ENCODE data around the gene CHGA. TPM values are rescaled to one million over a fixed set of nuclear protein-coding genes. Genes with fewer than 3 reads are reported as not detected.

Gene CHGA
- polyA plus RNA-seq, 3 donors from 2014 or later: 0.63 TPM; not detected in 2

DNA sequence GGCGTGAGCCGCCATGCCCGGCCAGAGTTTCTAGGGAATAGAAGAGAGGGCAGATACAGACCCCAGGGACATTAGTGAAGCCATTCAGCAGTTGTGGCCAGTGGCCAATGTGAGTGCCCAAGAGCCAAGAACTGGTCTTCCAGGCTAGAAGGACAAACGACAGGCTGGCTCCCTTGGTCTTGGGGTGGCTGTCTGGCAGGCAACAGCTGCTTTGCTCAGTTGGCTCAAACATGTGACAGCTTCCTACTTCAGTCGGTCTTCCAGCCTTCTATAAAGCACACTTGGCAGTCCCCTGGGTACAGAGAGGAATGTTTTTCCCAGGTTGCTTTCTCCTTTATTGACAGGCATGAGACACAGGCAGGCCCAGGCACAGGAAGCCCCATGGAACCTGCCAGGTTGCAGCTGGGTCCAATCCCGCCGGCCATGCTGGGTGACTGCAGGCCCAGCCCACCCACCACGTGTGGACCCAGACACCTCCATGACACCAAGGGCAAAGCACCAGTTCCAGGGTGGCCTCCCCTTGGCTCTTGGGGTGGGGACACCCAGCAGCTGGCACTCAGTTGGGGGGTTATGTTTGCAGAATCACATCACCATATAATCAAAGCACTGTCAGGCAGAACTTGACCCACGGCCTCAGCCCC is 15.4 kb downstream of the CHGA start:
- Mint-ChIP-seq H3K27me3 (ENCODE audit: low read depth in 3 of 3) (peaks cover 0 to 8% (median 1%) of the 10 kb centered on the region in 3 donors), H3K4me3 (no peak overlapping the region), H3K9me3 (no peaks in the 10 kb centered on the region), H3K36me3 (peaks cover 3 to 13% (median 6%) of the 10 kb centered on the region in 3 donors), H3K27ac (no peak overlapping the region), H3K4me1 (no peaks in the 10 kb centered on the region)
- no peak for DNase-seq

DNA sequence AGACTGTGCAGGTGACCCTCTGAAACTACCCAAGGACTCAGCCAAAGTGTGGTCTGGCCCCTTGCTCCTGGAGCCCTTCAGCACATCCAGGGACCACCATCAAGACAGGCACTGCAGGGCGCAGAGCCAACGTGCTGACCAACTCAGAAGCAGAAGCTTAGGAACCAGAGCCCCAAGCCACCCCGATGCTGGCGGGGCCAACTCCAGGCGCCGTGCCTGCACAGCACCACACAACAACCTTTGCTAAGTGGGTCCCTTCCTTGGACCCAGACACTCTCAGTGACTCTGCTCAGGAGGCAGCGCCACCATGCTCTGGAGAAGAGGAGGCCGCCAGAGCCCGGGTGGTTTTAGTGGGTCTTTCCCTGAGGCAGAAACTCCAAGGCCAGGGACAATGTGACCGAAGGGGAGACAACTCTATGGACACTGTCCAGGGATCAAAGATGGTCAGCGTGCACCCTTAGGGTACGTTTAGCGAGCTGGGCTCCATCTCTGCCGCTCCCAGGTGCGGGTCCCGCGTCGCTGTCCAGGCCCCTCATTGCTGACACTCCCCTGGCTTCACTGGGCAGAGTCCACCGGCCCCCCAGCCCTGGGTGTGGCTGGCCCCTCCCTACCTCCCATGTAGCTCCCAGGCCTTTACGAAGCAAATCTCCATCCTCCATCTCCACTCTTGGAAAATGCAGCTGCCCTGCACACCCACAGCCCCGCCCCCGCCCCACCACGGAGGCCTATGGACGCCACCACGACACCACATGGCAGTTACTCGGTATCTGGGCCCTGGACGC is 16.1 kb downstream of the CHGA start:
- Mint-ChIP-seq H3K4me3 (no peak overlapping the region), H3K27me3 (ENCODE audit: low read depth in 3 of 3) (peaks cover 0 to 6% (median 1%) of the 10 kb centered on the region in 3 donors), H3K36me3 (peaks cover 4 to 13% (median 6%) of the 10 kb centered on the region in 3 donors), H3K27ac (no peak overlapping the region), H3K4me1 (no peaks in the 10 kb centered on the region), H3K9me3 (no peaks in the 10 kb centered on the region)
- DNase-seq: no peak

DNA sequence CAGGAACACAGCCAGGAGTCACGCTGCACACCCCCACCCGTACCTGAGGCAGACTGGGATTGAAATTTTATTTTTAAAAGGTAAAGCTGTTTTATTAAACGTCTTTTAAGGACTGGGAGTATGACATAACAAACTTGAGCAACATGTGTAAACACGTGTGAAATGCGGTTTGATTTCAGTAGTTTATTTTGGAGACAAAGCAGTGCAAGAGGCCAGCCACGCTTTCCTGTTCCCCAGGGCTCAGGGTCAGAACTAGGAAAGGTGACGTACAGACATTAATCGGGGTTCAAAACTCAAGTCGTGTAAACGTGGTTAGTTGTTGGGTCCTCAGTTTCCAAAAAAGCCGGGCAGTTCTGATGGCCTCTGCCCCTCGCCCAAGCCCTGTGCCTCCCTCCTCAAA is 16.7 kb downstream of the CHGA start:
- no peaks in the 10 kb centered on the region for H3K9me3 Mint-ChIP-seq
- peaks cover 0 to 6% (median 1%) of the 10 kb centered on the region in 3 donors for H3K27me3 Mint-ChIP-seq (ENCODE audit: low read depth in 3 of 3)
- no peak overlapping the region for H3K27ac Mint-ChIP-seq
- peaks cover 6 to 17% (median 10%) of the 10 kb centered on the region in 3 donors for H3K36me3 Mint-ChIP-seq
- H3K4me1 Mint-ChIP-seq: no peaks in the 10 kb centered on the region
- no peak overlapping the region for H3K4me3 Mint-ChIP-seq
- no peak for DNase-seq

DNA sequence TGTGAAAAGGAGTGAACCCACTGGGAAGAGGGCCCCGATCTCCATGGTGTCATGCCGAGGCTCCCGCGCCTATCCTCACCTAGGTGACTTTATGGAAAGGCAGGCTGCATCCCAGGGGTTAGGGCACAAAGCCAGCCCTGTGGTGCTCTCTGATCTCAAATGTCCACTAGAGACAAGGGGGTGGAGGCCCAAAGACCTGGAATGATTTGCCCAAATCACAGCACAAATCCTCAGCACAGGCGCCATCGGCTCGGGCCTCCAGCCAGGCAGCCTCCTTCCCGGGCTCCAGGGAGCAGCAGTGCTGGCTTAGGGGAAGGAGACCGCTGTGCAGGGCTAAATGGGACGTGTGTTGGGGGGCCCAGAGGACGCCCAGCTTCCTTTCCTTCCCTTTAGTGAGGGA is 17.6 kb downstream of the CHGA start:
- peak overlapping the region in 1 of 6 donors; percentile 40 for H3K27ac Mint-ChIP-seq
- peaks cover 6 to 13% (median 10%) of the 10 kb centered on the region in 3 donors for H3K36me3 Mint-ChIP-seq
- no peaks in the 10 kb centered on the region for H3K9me3 Mint-ChIP-seq
- peaks cover 0 to 6% (median 1%) of the 10 kb centered on the region in 3 donors for H3K27me3 Mint-ChIP-seq (ENCODE audit: low read depth in 3 of 3)
- no peak for DNase-seq
- H3K4me1 Mint-ChIP-seq: no peaks in the 10 kb centered on the region
- H3K4me3 Mint-ChIP-seq: no peak overlapping the region

DNA sequence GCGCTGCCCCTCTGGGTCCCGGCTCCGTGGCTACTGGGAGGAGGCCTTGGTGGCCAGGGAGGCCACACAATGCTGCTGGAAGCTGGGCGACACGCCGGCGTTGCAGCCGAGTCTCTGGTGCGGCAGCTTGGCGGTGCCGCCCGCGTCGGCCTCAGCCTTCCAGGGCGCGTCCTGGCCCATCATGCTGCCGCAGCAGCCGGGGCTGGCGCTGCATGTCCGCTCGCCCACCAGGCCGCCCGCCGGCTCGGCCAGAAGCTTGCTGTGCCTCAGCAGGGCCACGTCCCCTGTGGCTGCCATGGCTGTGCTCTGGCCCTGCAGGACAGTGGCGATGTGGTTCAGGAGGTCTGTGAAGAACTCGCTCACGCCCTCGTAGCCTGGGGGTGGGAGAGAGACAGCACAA is 18.6 kb downstream of the CHGA start:
- Mint-ChIP-seq H3K36me3 (peaks cover 6 to 13% (median 12%) of the 10 kb centered on the region in 3 donors), H3K27ac (no peak overlapping the region), H3K9me3 (no peaks in the 10 kb centered on the region), H3K27me3 (ENCODE audit: low read depth in 3 of 3) (peaks cover 0 to 7% (median 1%) of the 10 kb centered on the region in 3 donors), H3K4me1 (no peaks in the 10 kb centered on the region), H3K4me3 (no peak overlapping the region)
- no peak for DNase-seq

DNA sequence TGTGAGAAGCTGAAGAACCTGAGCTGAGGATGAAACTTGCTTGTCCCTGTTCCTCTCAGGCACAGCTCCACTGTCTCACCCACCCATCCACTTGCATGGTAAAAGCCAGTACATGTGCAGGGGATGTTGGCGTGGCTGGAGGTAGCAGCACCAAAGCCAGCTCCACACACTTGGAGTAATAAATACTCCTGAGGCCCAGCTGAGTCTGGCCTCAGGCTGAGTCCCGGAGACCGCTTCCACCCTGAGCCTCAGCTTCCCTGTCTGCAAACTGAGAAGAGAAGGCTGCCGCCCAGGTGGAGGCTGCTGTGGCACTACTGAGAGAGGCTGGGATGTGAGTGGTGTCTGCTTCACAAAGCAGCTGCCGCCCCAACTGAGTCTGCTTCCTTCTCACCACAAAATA is 19.2 kb downstream of the CHGA start:
- H3K4me3 Mint-ChIP-seq: no peak overlapping the region

DNA sequence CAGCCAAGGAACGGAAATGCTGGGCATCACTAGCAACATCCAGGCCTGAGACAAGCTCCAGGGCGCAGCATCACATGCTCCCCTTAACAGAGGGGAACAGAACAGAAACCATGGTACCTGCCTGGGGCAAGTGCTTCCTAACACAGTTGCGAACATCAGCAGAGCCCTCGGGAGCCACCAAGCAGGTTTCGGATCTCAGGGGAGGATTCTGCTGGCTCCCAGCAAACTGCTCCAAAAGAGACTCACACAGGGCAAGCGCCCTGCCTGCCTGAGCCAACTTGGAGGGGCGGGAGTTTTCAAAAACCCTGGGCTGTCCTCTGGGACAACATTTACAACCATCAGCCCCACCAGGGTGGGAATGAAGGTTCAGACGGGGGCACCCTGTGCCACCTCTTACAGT is 19.6 kb downstream of the CHGA start:
- peaks cover 0 to 14% (median 10%) of the 10 kb centered on the region in 3 donors for H3K36me3 Mint-ChIP-seq
- H3K4me3 Mint-ChIP-seq: no peak overlapping the region

More for the DNA sequence above, 19.2 kb downstream of the CHGA start:
- Mint-ChIP-seq H3K27ac (no peak overlapping the region), H3K36me3 (peaks cover 1 to 14% (median 10%) of the 10 kb centered on the region in 3 donors), H3K4me1 (no peaks in the 10 kb centered on the region), H3K27me3 (ENCODE audit: low read depth in 3 of 3) (peaks cover 0 to 9% (median 1%) of the 10 kb centered on the region in 3 donors), H3K9me3 (no peaks in the 10 kb centered on the region)
- DNase-seq: no peak

DNA sequence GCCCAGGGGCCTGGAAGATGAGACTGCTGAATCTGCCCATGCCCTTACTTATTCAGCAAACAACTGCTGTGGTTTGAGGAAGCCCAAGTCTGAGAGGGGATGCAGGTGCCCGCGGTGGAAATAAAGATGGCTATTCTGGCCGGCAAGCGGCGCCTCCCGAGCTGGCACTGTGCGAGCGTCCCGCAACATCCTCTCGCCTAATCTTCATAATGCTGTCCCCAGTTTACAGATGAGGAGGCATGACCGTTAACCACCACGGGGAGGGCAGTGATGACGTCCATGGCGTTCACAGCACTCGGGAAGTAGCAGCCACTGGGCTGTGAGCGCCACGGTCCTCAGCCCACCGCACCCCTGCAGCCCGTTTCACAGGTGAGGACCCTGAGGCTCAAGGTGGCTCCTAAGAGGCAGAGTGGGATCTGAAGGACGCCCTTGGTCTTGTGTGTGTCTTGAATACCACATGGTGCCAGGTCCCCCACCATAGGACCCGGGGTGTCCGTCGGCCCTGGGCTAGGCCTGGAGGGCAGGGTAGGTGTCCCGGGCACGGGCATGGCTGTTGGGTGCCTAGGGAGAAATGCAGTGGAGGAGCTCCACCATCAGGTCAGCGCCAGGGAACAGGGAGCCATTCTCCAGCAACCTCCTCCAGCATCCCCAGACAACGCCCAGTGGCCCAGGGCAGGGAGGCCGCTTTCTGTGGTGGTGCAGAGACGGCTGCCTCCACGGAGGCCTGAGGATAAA is 20.2 kb downstream of the CHGA start:
- Mint-ChIP-seq H3K27me3 (ENCODE audit: low read depth in 3 of 3) (peaks cover 0 to 9% (median 1%) of the 10 kb centered on the region in 3 donors), H3K36me3 (peaks cover 3 to 19% (median 15%) of the 10 kb centered on the region in 3 donors), H3K4me3 (no peak overlapping the region), H3K4me1 (no peaks in the 10 kb centered on the region), H3K27ac (no peak overlapping the region), H3K9me3 (no peaks in the 10 kb centered on the region)
- no peak for DNase-seq

More for the DNA sequence above, 19.6 kb downstream of the CHGA start:
- DNase-seq: no peak
- H3K27ac Mint-ChIP-seq: no peak overlapping the region
- H3K27me3 Mint-ChIP-seq (ENCODE audit: low read depth in 3 of 3): peaks cover 0 to 9% (median 1%) of the 10 kb centered on the region in 3 donors
- H3K9me3 Mint-ChIP-seq: no peaks in the 10 kb centered on the region
- H3K4me1 Mint-ChIP-seq: no peaks in the 10 kb centered on the region

DNA sequence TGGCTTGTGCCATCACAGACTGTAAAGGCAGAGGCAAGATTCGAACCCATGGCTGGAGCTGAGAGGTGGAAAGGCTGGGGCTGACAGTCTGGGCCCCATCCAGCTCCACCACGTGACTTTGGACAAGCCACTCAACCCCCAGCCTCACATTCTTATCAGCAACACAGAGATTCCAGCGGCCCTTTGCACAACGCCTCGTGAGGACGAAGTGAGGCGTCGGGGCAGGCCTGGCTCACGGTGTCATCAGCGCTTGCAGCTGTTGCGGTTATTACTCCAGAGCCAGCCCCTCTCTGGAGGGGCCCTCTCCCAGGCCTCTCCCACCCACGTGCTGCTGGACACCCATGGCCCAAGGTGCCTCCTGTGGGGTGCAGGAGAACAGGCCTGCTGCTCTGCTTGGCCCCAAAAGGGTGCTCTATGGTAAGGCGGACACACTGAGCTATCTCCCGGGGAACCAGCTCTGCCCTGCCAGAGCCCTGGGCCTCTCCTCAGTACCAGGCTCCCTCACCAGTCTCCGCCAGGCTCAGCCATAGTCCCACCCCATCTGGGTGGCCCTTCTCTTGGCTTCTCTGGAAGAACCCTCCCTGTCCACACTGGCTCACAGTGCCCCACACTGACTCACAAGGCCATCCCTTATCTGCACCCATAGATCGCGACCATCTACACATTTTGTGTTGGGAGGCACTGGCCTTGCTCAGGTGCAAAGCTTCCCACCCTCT is 21.1 kb downstream of the CHGA start:
- Mint-ChIP-seq H3K36me3 (peaks cover 3 to 19% (median 15%) of the 10 kb centered on the region in 3 donors), H3K9me3 (no peaks in the 10 kb centered on the region), H3K27ac (no peak overlapping the region), H3K4me3 (no peak overlapping the region), H3K27me3 (ENCODE audit: low read depth in 3 of 3) (peaks cover 0 to 9% (median 0%) of the 10 kb centered on the region in 3 donors), H3K4me1 (no peaks in the 10 kb centered on the region)
- DNase-seq: no peak

DNA sequence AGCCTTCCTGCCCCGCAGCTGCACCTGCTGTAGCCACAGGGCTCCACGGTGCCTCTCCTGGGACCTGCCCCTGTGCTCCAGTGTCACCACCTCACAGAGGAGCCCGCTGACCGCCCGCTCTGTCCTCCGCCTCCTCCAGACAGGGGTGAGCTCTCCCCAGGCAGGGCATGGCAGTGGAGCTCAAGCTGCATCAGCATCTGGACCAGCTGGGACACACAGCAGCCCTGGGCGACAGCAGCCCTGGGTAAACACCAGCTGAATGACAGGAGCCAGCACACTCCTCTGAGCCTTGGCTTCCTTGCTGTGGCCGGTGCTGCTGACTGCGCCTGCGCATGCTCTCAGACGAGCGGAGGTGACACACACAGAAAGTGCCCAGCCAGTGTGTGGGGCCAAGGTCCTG is 22.0 kb downstream of the CHGA start:
- Mint-ChIP-seq H3K36me3 (peaks cover 3 to 15% (median 15%) of the 10 kb centered on the region in 3 donors), H3K4me3 (no peak overlapping the region), H3K4me1 (no peaks in the 10 kb centered on the region), H3K27me3 (ENCODE audit: low read depth in 3 of 3) (peaks cover 0 to 10% (median 0%) of the 10 kb centered on the region in 3 donors), H3K9me3 (no peaks in the 10 kb centered on the region), H3K27ac (no peak overlapping the region)
- DNase-seq: no peak

DNA sequence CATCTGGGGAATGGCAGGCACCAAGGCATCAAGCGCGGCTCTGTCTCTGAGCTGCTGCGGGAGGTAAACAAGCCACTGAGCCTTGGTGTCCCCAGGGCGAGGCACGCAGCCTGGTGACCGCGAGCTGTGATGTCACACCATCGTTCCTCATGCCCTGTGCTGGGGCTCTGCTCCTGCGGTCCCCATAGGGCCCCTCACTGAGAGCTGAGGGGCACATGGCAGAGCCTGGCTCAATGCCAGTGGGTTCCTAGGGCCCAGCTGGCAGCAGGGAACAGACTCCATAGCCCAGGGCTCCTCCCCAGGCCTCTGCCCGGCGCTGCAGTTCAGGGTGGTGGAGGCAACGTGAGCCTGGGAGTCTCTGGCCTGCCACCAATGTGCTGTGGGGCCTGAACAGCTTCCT is 22.6 kb downstream of the CHGA start:
- H3K9me3 Mint-ChIP-seq: no peaks in the 10 kb centered on the region
- peaks cover 3 to 17% (median 15%) of the 10 kb centered on the region in 3 donors for H3K36me3 Mint-ChIP-seq
- peaks cover 0 to 10% (median 0%) of the 10 kb centered on the region in 3 donors for H3K27me3 Mint-ChIP-seq (ENCODE audit: low read depth in 3 of 3)
- H3K4me1 Mint-ChIP-seq: no peaks in the 10 kb centered on the region
- DNase-seq: no peak
- no peak overlapping the region for H3K4me3 Mint-ChIP-seq
- no peak overlapping the region for H3K27ac Mint-ChIP-seq

DNA sequence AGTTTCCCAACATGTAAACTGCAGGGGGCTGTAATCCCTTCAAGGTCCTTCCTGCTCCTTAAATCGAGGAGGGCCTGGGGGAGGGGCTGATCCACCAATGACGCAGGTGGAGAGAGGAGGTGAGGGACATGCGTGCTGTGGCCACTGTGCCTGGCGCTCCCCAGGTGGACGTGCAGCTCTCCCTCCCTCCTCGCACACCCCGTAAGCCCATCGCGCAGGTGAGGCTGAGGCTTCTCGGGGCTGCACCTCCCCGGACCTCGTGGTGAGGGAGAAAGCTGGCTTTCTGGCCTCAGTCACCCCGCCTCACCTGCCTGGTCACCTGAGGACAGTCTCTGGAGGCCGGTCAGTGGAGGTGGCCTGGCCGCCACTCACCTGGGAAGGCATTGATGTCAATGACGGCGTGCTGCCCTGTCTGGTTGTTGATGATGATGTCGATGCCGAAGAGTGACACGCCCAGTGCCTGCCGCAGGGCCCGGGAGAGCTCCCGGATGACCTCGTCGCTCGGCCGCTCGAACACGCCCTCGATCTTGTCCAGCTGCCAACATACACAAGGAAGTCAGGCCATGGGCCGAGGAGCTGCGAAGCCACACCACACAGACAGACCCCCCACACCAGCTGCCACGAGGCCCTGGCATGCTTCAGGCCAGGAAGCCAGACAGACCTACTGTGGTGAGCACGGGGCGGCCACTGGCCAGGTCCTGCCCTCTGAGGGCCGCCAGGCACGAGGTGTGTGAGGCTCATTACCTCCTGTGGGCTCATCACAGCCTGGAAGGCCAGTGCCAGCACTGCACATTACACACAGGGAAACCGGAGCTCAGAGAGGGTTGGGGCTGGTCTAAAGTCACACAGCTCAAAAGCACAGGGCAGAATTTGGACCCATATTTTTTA is 23.3 kb downstream of the CHGA start:
- H3K27ac Mint-ChIP-seq: no peak overlapping the region

More for the DNA sequence above, 23.3 kb downstream of the CHGA start:
- H3K4me1 Mint-ChIP-seq: no peaks in the 10 kb centered on the region
- H3K36me3 Mint-ChIP-seq: peaks cover 3 to 20% (median 12%) of the 10 kb centered on the region in 3 donors
- DNase-seq: no peak
- H3K9me3 Mint-ChIP-seq: no peaks in the 10 kb centered on the region
- peaks cover 0 to 9% (median 0%) of the 10 kb centered on the region in 3 donors for H3K27me3 Mint-ChIP-seq (ENCODE audit: low read depth in 3 of 3)
- H3K4me3 Mint-ChIP-seq: no peak overlapping the region

Measured in immature natural killer cell (primary cell).